ENCODE results near the gene RAB35.

Gene RAB35

DNA sequence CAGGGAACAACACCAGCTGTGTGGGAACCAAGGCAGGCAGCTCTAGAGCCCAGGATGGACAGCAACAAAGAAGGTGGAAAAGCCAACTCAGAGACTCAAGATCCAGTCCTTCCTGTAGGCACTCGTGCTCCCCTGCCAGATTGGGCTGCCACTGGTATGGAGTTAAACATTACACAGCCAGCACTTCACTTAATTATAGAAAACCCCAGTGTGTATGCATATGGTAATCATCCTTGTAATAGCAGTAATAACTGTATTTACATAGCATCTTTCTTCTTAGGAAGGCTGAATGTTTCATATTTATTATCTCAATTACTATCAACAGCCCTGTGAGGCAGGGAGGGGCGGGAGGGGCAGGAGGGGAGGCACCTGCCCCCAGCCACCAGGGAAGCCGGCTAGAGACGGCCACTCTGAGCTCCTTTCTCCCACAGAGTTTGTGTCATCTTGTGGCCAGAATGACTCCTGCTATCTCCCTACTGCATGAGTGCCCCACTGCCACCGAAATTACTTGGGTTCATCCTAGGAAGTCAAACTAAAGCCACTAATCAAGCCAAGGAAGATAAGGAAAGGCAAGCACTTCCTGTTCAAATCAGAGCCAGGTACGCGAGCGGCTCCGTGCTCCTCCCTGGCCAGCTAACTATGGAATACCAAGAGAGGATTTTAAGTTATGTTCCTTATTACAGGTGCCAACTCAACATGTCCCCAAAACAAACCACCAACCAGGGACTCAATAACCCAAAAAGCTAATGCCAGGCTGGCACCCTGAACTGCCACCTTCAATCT, 15.7 kb upstream of the RAB35 start:
- no peak for DNase-seq

DNA sequence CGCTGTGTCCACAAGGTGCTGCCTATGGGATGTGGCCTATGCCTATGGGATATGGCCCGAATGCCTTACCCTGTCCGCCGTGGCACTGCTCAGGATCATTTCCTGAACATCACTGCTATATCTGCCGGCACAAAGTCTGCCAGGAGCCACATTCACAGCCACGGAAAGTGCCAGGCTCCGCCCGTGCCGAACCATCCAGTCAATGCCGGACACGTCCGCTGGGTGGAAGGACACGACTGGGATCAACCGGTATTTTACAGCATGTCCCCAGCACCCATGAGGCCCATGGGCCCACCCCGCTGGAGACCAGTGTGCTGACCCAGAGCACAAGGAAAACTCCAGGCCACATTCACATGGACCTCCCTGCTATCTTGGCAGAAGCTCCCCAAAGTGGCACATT, 14.6 kb upstream of the RAB35 start:
- DNase-seq: no peak

GRCh38 chr12:120130011-120130410, 13.5 kb upstream of the RAB35 start:
- DNase-seq: no peak

DNA sequence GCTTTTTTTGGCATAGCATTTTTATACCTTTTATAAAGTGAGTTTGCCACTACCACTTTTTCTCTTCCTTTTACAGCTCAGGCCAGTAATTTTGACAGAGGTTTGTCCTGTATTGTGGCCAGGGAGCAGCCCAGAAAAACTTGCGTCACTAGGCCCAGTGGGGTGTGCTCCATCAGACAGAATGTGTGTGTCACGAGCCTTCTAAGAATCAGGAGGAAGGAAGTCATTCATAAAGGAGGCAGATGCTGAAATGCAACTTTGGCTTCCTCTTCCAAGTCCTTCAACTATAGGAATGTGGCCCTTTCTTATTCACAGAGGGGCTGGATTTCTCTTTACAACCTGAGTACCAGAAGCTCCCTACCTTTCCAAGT, 10.1 kb upstream of the RAB35 start:
- no peak for DNase-seq

- no peak for DNase-seq
These were observed 9.5 kb upstream of the RAB35 start for GRCh38 chr12:120125792-120126634.

DNA sequence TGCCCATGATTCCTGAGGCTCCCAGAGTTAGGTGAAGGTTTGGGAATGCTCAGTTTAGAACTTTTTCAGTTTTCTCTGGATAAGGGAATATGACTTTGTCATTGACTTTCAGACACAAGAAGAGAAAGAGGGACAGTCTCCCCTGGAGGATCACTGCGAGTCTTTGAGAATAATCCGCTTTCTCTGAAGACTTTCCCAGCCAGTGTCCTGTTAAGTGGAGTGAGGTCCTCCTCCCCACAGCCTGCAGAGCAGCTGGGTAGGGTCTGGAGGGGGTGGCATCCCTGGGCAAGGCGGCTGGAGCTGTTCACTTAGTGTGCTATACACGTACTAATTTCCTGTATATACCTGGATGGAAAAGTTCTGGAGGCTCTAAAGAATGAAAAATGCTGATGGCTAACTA, 8.5 kb upstream of the RAB35 start:
- no peak for DNase-seq

- DNase-seq: no peak
These were observed 5.3 kb upstream of the RAB35 start for GRCh38 chr12:120121766-120122293.

- DNase-seq: no peak
These were observed 4.8 kb upstream of the RAB35 start for GRCh38 chr12:120121343-120121742.

GRCh38 chr12:120119271-120119973, 2.9 kb upstream of the RAB35 start:
- no peak for DNase-seq

- no peak for DNase-seq
These were observed 1.9 kb upstream of the RAB35 start for GRCh38 chr12:120118321-120119061.

DNA sequence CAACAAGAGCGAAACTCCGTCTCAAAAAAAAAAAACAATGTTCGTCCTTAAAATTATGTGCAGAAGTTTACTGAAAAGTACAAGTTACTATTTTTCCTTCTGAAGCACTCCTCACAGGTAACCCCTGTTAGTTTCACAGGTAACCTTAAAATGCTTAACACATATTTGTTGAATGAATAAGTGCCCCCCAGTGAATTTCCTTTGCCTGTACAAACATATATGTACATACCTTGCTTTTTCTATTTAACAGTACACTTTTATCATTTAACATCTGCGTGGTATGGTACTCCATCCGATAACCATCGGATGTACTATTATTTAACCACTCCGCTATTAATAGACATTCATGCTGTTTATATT, 1.4 kb upstream of the RAB35 start:
- DNase-seq: no peak

DNA sequence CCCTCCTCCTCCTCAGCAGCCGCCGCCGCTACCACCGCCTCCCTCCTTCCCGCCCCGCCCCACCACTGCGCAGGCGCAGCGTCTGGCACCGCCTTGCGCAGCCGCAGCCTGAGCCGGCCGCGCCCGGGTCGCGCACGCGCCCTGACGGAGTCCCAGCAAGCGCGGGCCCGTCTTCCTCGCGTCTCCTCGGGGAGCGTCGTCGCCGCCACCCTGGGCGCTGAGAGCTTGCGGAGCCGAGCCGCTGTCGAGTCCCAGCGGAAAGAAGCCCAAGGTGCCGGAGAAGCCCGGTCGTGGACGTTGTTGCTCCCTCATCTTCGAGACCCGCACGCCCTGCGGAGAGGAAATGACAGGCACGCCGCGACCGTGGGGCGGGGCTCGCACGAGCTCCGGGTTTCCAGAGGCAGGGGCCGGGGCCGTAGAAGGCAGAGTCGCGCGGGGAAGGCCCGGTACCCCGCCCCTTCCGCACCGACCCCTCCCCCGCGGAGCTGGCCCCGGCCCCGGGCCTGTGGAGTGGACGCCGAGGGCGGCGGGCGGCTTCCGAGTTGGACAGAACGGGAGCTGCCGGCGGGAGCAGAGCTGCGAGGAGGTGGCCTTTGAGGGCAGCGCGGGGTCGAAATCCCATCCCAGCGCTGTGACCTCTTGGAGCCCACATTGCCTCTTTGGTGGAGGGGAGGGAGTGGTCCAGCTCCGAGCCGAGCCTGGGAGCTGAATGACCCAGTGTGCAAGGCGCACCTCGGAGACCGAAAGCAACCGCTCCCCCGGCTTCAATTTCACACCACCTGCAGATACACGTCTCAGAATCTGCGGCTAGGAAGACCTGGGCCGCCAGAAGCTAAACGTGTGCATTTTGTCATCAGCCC, 469 bp upstream of the RAB35 start:
- DNase-seq: peak; percentile 98

- DNase-seq: no peak
These were observed 687 bp downstream of the RAB35 start for GRCh38 chr12:120115692-120116440.

DNA sequence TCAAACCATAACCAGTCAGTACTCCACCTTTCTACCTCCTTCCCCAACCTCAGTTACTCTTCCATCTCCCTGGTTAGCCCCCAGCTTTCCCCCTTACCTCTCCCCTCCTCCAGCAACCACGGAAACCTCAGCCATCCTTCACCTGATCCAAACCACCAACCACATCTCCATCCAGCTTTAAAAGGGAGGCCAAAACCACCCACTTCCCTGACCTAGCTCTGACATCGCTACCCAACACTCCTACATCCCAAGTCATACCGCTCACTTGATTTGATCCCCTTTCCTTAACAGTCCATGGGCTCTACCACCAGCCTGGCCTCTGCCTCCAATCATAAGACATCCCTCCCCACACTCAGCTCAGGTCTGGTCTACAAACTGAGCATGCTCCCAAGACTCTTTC, 1.5 kb downstream of the RAB35 start:
- no peak for DNase-seq

DNA sequence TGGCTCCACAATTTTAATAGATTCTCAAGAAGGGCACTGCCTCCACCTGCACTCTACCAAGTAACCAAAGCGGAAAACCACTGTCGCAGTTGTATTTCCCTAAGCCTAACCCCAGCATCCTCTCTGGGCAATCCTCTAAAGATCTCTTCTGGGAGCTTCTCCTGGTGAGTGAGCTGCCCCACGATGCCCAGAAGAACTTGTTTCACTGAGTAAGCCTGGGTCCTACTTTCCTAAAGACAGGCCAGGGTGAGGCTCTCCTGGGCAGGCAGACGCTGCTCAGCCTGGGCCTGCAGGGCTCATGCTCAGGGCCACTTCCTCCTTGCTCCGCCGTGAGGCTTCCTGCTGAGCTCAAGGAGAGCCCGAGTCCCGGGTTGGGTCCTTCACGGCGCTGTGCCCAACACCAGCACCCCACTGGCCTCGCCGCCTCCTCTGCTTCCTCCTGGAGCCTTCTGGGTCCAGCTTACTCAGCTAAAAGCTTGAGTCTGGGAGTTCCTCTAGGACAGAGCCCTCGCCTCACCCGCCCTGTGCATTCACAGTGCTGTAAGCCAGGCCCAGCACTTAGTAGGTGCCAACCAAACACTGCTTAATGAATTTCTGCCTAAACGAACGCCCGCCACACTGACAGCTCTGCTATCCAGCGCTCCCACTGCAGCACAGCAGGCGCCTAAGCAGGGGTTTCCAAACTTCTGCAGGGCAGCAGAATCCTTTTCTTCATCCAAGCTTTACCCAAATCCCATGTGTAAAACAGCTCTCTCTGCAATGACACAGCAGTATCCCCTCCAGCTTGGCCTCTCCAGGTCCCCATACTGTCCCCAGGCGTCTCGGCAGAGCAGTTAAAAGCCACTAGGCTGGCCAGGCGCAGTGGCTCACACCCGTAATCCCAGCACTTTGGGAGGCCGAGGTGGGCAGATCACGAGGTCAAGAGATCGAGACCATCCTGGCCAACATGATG, 5.7 kb downstream of the RAB35 start:
- peak; percentile 67 for DNase-seq

DNA sequence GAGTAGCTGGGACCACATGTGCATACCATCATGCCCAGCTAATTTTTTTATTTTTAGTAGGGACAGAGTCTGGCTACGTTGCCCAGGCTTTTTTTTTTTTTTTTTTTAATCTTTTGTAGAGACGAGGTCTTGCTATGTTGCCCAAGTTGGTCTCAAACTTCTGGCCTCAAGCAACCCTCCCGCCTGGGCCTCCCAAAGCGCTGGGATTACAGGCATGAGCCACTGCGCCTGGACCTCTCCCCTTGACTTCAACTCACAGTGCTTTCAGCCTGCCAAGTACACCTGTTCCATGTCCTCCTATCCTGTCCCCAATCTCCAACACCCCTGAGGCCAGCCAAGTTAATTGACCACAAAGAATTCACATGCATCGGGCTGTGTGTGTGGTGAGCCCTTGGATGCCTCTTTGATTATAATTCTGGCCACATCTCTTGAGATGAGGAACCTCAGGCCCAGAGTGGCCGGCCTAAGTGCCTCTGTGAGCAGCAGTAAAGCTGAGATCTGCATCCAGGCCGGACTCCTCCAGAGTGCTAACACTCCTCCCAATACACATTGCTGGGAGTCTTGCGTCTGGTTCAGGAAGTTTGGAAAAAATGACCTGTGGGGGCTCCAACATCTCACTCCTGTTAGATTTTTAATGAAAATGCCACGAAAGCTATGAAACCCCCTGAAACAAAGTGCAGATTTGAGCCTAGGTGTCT, 6.8 kb downstream of the RAB35 start:
- no peak for DNase-seq

GRCh38 chr12:120106151-120106550, 10.4 kb downstream of the RAB35 start:
- DNase-seq: no peak

GRCh38 chr12:120103371-120103770, 13.2 kb downstream of the RAB35 start:
- DNase-seq: no peak

- DNase-seq: no peak
These were observed 13.6 kb downstream of the RAB35 start for GRCh38 chr12:120103044-120103338.
